Smooth muscle cell of the brain vasculature (primary cell): ENCODE results near the gene MYO1G.

Experiments used
- DNase-seq: peaks from one replicate; pipeline ENCODE4 v3.0.0-alpha.2; 2012; ENCODE audit warnings: low read depth, low spot score

MYO1G gene

GRCh38 chr7:44967571-44968446 lies 11.0 kb downstream of the MYO1G start:
- no peak for DNase-seq

GRCh38 chr7:44966731-44967538 lies 11.9 kb downstream of the MYO1G start:
- DNase-seq, result no peak

- no peak for DNase-seq
These were observed 12.7 kb downstream of the MYO1G start for GRCh38 chr7:44965937-44966730.

GRCh38 chr7:44965441-44965903 lies 13.3 kb downstream of the MYO1G start:
- DNase-seq, result no peak

GRCh38 chr7:44964831-44965440 lies 13.9 kb downstream of the MYO1G start:
- no peak for DNase-seq

- no peak for DNase-seq
These were observed 14.4 kb downstream of the MYO1G start for GRCh38 chr7:44964384-44964830.

- no peak for DNase-seq
These were observed 15.2 kb downstream of the MYO1G start for GRCh38 chr7:44963364-44964290.

GRCh38 chr7:44962483-44963251 lies 16.1 kb downstream of the MYO1G start:
- no peak for DNase-seq

GRCh38 chr7:44961844-44962482 lies 16.9 kb downstream of the MYO1G start:
- DNase-seq, result no peak

GRCh38 chr7:44960011-44960580 lies 18.7 kb downstream of the MYO1G start:
- no peak for DNase-seq

GRCh38 chr7:44959433-44959951 lies 19.3 kb downstream of the MYO1G start:
- no peak for DNase-seq

GRCh38 chr7:44958645-44959344 lies 20.0 kb downstream of the MYO1G start:
- no peak for DNase-seq

- no peak for DNase-seq
These were observed 22.6 kb downstream of the MYO1G start for GRCh38 chr7:44956157-44956766.

GRCh38 chr7:44955733-44956132 lies 23.1 kb downstream of the MYO1G start:
- no peak for DNase-seq

GRCh38 chr7:44953156-44953555 lies 25.7 kb downstream of the MYO1G start:
- DNase-seq, result no peak

GRCh38 chr7:44949303-44949702 lies 29.5 kb downstream of the MYO1G start:
- no peak for DNase-seq

GRCh38 chr7:44945479-44945878 lies 33.3 kb downstream of the MYO1G start:
- no peak for DNase-seq
